NCI-H1048 (cell line): ENCODE data around the gene ILF3.
A peak's percentile ranks its signal among the peaks of the same experiment; 100 is the strongest.

Experiments used
- DNase-seq: peaks from one replicate; lab custom pipeline; 2025; lab: John Stamatoyannopoulos, UW

The ILF3 gene

GRCh38 chr19:10695401-10696398 lies 41.6 kb downstream of the ILF3 start:
- DNase-seq: peak; percentile 91

GRCh38 chr19:10699650-10700335 lies 45.6 kb downstream of the ILF3 start:
- no peak for DNase-seq

- no peak for DNase-seq
Observed at GRCh38 chr19:10701955-10702525, 47.9 kb downstream of the ILF3 start.

GRCh38 chr19:10706990-10707389 lies 52.8 kb downstream of the ILF3 start:
- no peak for DNase-seq

DNA sequence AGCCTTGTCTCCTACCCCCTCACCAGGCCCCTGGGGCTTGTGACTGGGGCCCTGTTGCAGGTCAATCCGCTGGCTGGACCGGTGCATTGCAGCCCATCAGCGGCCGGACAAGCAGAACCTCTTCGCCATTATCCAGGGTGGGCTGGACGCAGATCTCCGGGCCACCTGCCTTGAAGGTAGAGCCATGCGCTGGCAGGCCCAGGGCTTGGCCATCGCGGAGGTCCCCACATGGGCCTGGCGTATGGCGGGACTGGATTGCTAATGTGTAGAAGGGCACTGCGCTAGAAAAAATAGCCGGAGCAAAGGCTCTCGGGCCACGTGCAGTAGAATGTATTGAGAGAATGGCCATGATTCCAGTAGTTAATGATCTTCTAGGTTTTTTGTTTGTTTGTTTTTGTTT lies 53.3 kb downstream of the ILF3 start:
- DNase-seq: no peak

GRCh38 chr19:10708291-10708690 lies 54.1 kb downstream of the ILF3 start:
- DNase-seq: no peak

DNA sequence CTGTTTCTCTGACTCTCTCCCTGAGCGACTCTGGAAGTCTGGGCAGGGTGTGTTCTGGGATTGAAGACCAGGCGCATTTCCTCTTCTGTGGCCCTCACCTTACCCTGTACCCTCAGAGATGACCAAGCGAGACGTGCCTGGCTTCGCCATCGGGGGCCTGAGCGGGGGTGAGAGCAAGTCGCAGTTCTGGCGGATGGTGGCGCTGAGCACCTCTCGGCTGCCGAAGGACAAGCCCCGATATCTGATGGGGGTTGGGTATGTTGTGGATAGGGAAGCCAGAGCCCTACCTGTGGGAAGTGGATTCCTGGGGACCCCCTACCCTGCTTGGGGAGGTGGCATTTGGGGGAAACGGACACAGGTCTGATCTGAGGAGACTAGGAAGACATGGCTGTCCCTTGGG lies 57.9 kb downstream of the ILF3 start:
- DNase-seq: no peak

DNA sequence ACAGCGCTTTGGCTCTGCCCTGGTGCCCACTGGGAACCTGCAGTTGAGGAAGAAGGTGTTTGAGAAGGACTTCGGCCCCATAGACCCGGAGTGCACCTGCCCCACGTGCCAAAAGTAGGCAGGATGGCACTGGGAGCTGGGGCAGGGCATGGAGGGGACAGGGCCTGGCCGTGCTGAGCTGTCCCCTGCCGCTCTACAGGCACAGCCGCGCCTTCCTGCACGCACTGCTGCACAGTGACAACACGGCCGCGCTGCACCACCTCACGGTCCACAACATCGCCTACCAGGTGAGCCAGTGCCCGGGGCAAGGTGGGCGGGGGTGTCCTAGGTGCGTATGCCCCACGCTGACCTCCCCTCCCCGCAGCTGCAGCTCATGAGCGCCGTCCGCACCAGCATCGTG lies 58.6 kb downstream of the ILF3 start:
- no peak for DNase-seq

DNA sequence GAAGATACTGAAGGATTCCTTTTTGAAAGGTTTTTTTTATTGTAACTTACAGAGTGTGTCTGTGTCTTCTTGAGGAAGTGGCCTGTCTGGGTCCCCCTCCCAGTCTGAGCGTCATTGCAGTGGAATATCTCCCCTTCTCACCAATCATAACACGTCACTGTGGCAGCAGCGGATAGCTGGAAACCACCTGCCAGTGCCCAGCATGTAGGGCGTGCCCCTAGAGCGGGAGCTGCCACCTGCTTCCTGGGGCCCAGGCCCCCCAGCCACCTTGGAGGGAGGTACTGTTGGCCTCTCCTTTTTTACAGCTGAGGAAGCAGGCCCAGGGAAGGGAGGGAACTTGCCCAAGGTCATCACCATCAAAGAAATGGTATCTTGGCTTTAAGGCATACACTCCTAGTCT lies 59.2 kb downstream of the ILF3 start:
- DNase-seq: no peak

- no peak for DNase-seq
Observed at GRCh38 chr19:10717054-10717355, 62.9 kb downstream of the ILF3 start.

DNA sequence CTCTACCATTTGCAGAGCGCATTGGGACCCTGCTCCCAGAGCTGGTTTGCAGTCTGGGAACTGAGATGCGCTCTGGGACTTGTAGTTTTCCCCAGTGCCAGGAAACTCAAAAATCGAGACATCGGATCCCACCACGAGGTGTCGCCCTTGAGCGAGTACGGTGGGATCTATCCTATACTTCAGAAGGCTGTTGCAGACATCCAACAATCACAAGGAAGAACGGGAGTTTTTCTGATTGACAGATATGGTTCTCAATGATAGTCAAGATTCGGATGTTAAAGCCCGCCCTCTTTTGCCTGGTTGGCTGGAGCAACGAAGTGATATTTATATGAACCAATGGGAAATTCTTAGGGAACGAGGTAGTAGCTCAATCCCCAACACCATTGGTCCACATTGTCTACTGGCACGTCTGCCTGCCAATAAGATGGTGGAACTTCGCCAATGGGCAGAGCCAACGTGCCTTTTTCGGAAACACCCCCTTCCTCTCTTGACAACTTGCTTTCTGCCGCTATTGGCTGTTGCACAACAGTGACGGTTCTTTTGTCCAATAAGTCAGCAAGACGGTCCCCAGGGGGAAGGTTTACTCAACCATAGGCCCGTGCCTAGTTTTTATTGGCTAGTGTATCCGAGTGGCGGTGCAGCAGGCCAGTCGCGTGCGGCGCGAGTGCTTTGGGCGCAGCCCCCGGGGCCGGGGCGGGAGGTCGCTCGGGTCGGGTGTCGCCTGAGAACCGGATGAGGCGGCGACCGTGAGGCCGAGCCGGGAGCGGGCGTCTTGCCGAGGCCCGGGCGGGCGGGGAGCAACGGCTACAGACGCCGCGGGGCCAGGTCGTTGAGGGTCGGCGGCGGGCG lies 63.4 kb downstream of the ILF3 start, which contains the start of gene DNM2:
TSS of gene DNM2 (plus strand) at position 724 of the 849 bp plus-strand sequence. CDS start 164 bp downstream, outside the sequence.
- DNase-seq: peak; percentile 100

GRCh38 chr19:10718205-10719196 lies 64.4 kb downstream of the ILF3 start:
- DNase-seq: no peak

DNA sequence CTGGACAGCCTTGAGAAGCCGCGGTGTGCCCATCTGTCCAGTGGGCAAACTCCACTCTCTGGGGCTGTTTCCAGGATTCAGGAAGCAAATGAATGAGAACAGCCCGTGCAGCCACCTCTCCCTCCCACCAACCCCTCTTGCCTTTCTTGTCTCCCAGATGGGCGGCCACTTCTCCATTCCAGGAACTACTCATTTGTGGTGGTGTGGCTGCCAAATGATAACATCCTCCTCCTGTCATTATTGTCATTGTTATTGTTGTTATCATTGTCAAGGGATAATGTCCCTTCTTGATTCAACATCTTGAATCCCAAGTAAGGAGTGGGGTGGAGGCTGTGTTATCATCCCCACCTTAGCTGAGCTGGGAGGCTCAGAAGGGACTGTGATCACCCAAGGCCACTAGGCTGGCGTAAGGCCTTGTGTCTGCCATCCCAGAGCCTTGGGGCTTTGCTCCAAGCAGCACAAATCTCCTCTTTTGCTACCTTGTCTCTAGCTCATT lies 65.4 kb downstream of the ILF3 start:
- no peak for DNase-seq

GRCh38 chr19:10720607-10721125 lies 66.5 kb downstream of the ILF3 start:
- no peak for DNase-seq

DNA sequence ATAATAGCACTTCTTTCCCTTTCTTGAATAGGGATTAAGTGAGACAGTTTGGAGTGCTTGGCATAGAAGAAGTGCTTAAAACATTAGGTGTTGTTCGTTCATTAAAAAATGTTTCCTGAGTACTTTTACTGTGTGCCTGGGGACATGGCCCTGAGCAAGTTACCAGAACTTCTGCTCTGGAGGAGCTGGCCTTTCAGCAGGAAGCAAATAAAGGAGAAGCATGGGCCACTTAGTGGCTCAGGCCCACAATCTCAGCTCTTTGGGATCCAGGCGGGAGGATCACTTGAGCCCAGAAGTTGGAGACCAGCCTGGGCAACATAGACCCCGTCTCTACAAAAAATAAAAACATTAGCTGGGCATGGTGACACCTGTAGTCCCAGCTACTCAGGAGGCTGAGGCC lies 69.4 kb downstream of the ILF3 start:
- no peak for DNase-seq

DNA sequence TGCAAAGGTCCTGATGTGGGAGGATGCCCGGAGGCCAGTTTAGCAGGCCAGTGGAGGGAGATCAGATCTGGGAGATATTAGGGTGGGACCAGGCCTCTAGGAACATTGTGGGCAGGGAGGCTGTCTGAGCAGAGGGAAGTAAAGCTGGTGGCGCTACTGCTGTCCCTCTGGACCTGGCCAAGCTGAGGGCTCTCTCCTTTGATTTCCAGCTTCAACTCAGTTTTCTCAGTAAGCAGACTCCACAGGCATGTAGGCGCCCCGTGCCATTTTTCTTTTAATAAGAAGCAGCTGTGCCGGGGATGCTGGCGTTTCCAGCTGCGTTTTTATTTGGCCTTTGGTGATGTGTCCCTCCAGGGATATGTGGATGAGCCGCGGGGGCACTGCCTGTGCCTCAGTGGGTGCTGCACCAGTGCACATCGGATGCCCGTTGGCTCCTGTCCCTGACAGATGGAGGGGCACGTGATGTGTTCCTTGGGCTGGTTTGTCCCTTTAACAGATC lies 70.5 kb downstream of the ILF3 start:
- DNase-seq: no peak

DNA sequence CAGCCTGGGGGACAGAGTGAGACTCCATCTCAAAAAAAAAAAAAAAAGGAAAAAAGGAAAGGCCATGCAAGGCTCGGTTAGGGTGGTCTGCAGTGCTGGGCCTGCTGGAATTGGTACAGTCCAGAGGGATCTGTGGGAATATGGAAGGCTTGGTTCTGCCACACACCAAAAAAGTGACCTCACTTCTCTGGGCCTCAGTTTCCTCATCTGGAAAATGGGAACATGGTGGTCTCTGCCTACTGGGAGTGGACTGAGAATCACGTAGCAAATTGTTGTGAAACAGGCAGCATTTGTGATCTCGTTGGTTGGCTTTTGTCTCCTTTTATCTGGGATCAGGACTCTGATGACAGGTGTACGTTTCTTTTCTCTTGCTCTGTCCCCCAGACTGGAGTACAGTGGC lies 71.3 kb downstream of the ILF3 start:
- DNase-seq: no peak

- DNase-seq: no peak
Observed at GRCh38 chr19:10726268-10726667, 72.1 kb downstream of the ILF3 start.

GRCh38 chr19:10727685-10728201 lies 73.6 kb downstream of the ILF3 start:
- DNase-seq: no peak

DNA sequence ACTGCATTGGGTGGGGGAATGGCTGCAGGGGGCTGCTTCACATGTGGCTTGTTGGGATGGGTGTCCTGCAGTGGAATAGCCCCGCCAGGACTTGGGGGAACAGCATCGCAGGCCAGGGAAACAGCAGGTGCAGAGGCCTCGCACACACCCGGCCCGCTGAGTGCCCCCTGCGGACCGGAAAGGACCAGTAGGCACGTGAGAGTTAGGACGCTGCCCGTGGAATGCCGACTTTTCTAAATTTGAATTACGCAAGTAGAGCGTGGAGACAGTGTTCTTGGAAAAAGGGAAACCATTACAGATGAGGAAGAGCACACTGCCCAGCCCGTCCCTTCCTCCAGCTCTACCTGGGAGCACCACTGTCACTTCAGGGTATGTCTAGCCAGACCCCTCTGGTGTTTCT lies 75.3 kb downstream of the ILF3 start:
- DNase-seq: no peak
